HEK293T (cell line): ENCODE measurements around the gene SLC7A10.
A peak's percentile ranks its signal among the peaks of the same experiment; 100 is the strongest.

ENCODE experiments used
- CTCF ChIA-PET: fragments of 350-600 bp; formaldehyde crosslinking; extraction: SDS; loops from one replicate; lab custom pipeline; 2021; ENCODE audit warnings: antibody characterized with exemption, inconsistent platforms; lab: Yijun Ruan, JAX
- POLR2A ChIA-PET: fragments of 350-600 bp; formaldehyde crosslinking; extraction: SDS; loops from one replicate; lab custom pipeline; 2020; ENCODE audit warnings: antibody characterized with exemption, inconsistent platforms; lab: Yijun Ruan, JAX
- DNase-seq: peaks from one replicate; pipeline ENCODE4 v3.0.0; 2012; ENCODE audit warnings: mixed read lengths; ENCODE audit errors: extremely low spot score
- ARNT ChIP-seq: fragments of 450-650 bp; IDR thresholded peaks from 2 replicates; pipeline ENCODE4 v1.6.1; 2017; ENCODE audit warnings: mild to moderate bottlenecking
- BHLHE40 ChIP-seq: fragments of 450-650 bp; IDR thresholded peaks from 2 replicates; pipeline ENCODE4 v1.6.1; 2016; ENCODE audit warnings: mild to moderate bottlenecking, moderate library complexity, borderline replicate concordance
- CTBP1 ChIP-seq: fragments of 450-650 bp; IDR thresholded peaks from 2 replicates; pipeline ENCODE4 v1.6.1; 2016; ENCODE audit warnings: borderline replicate concordance
- ELF4 ChIP-seq: fragments of 450-650 bp; IDR thresholded peaks from 2 replicates; pipeline ENCODE4 v1.6.1; 2017; ENCODE audit warnings: antibody characterized with exemption
- FOXA1 ChIP-seq: fragments of 450-650 bp; IDR thresholded peaks from 2 replicates; pipeline ENCODE4 v1.6.1; 2016; ENCODE audit warnings: mild to moderate bottlenecking
- FOXK2 ChIP-seq: fragments of 450-650 bp; IDR thresholded peaks from 2 replicates; pipeline ENCODE4 v1.6.1; 2016; ENCODE audit warnings: mild to moderate bottlenecking
- FOXM1 ChIP-seq: fragments of 450-650 bp; IDR thresholded peaks from 2 replicates; pipeline ENCODE4 v1.6.1; 2017; ENCODE audit warnings: mild to moderate bottlenecking, borderline replicate concordance
- HDGF ChIP-seq: fragments of 450-650 bp; IDR thresholded peaks from 2 replicates; pipeline ENCODE4 v1.6.1; 2017; ENCODE audit warnings: antibody characterized with exemption, borderline replicate concordance
- L3MBTL2 ChIP-seq: fragments of 450-650 bp; conservative IDR thresholded peaks from 2 replicates; pipeline ENCODE4 v1.6.1; 2016; ENCODE audit warnings: mild to moderate bottlenecking
- LEF1 ChIP-seq: fragments of 450-650 bp; IDR thresholded peaks from 2 replicates; pipeline ENCODE4 v1.6.1; 2017; ENCODE audit warnings: mild to moderate bottlenecking, borderline replicate concordance
- NFRKB ChIP-seq: fragments of 450-650 bp; IDR thresholded peaks from 2 replicates; pipeline ENCODE4 v1.6.1; 2016; ENCODE audit warnings: mild to moderate bottlenecking, moderate library complexity
- PKNOX1 ChIP-seq: fragments of 450-650 bp; IDR thresholded peaks from 2 replicates; pipeline ENCODE4 v1.6.1; 2016
- SP1 ChIP-seq: fragments of 450-650 bp; IDR thresholded peaks from 2 replicates; pipeline ENCODE4 v1.6.1; 2017
- SUZ12 ChIP-seq: fragments of 450-650 bp; IDR thresholded peaks from 2 replicates; pipeline ENCODE4 v1.6.1; 2016; ENCODE audit warnings: mild to moderate bottlenecking
- TARDBP ChIP-seq: fragments of 450-650 bp; IDR thresholded peaks from 2 replicates; pipeline ENCODE4 v1.6.1; 2016
- ZNF384 ChIP-seq: fragments of 450-650 bp; IDR thresholded peaks from 2 replicates; pipeline ENCODE4 v1.6.1; 2016

SLC7A10 gene

GRCh38 chr19:33187183-33187540 is 38.5 kb downstream of the SLC7A10 start:
- POLR2A ChIA-PET = interaction anchor here (1.1 kb wide), 1 partner anchor 63 kb away, joined by 3 read pairs; no protein-coding TSS in a partner anchor
- TF ChIP-seq ELF4 = no peak
- no peak for TF ChIP-seq L3MBTL2
- CTCF ChIA-PET = no interaction called here
- DNase-seq = no peak

DNA sequence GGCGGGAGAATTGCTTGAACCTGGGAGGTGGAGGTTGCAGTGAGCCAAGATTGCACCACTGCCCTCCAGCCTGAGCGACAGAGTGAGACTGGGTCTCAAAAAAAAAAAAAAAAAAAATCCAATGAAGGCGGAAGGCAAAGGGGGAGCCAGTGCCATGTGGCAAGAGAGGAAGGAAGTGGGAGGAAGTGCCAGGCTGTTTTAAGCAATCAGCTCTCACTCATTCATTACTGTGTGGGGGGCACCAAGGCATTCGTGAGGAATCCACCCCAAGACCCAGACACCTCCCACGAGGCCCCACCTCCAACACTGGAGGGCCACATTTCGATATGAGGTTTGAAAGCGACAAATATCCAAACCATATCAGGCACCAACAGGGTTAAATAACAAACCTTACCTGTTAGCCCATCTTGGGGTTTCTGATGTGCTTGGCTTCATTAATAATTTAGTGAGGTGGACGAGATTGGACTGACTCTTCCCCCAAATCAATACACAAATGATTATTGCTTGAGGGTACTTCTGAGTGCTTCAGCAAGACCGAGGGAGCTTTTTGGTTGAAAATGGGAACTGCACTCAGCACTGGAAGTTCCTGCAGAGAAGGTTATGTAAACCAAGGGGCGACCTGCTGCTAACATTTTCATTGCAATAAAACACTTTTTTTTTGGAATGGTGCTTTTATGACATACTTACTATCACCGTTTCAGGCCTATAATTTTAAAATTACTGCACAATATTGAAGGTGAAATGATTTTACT is 39.0 kb downstream of the SLC7A10 start:
- DNase-seq = no peak
- TF ChIP-seq PKNOX1 (no peak), TARDBP (no peak), ARNT (no peak), SP1 (no peak), FOXM1 (no peak), HDGF (no peak), BHLHE40 (no peak), FOXA1 (no peak), CTBP1 (no peak), L3MBTL2 (no peak), ELF4 (no peak), LEF1 (no peak), SUZ12 (no peak), FOXK2 (no peak), NFRKB (no peak), ZNF384 (no peak)
- POLR2A ChIA-PET = interaction anchor here (1.1 kb wide), 1 partner anchor 62 kb away, joined by 3 read pairs; no protein-coding TSS in a partner anchor
- CTCF ChIA-PET = no interaction called here

GRCh38 chr19:33177417-33177979 is 48.2 kb downstream of the SLC7A10 start:
- TF ChIP-seq BHLHE40 = no peak
- TF ChIP-seq L3MBTL2 = peak; percentile 68
- peak; percentile 84 for TF ChIP-seq TARDBP
- CTCF ChIA-PET = interaction anchor here (0.8 kb wide), 1 partner anchor 33 kb away, joined by 3 read pairs; no protein-coding TSS in a partner anchor
- DNase-seq = peak; percentile 46
- POLR2A ChIA-PET = interaction anchor here (0.8 to 2.6 kb wide), 12 partner anchors 17 to 205 kb away, joined by 3 to 23 read pairs (median 3); partner anchors contain the start of genes CEBPG, CEP89 and FAAP24

- peak; percentile 70; the same call in 1 of the 2 replicates for TF ChIP-seq FOXK2
- TF ChIP-seq L3MBTL2 = 0 out of 2 replicates have a peak, but pooled peaks have one; percentile 21
- TF ChIP-seq ELF4 = peak; percentile 83
- no peak for TF ChIP-seq HDGF
- no peak for TF ChIP-seq FOXA1
- TF ChIP-seq SUZ12 = no peak
- ChIA-PET POLR2A (interaction anchor here (0.6 to 2.6 kb wide), 20 partner anchors 8 to 215 kb away, joined by 3 to 23 read pairs (median 3); partner anchors contain the start of genes CEBPA, CEBPG, CEP89 and FAAP24), CTCF (interaction anchor here (0.8 to 1.4 kb wide), 3 partner anchors 7 to 33 kb away, joined by 3 to 6 read pairs (median 3); no protein-coding TSS in a partner anchor)
- DNase-seq = peak; percentile 96
Observed at GRCh38 chr19:33176670-33177416, 48.8 kb downstream of the SLC7A10 start.

DNA sequence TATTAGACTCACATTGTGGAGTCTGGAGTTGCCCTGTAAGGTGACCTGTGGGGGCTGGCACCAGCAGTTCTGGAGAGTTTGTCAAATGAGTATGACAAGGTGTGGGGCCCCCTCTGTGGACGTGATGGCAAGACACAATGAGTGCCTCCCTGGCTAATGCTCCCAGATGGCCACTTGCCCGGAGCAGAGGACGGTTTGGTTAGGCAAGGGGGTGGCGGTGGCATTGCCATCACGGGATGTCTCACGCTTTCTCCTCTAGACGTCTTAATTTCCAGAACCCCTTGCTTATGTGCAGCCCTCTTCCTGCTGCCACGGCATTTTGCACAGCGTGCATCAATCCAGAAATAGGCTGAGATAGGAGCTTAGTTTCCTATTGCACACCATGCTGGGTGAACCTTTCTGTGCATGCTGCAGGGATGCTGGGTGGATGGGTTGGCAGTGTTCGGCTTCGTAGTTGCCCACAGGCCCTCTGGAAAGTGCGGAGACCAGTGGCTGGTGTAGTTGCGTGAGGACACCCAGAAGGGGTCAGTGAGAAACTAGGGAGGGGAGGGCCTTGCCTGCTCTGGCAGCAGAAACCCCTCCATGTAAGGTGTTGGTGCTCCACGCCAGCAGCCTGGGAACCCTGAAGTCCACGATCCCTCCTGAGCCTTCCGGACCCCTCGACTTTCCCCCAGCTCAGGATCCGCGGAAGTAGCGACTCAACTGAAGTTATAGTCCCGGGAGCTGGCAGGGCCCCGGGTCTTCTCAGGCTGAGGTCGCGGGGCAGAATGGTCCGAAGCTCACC is 49.6 kb downstream of the SLC7A10 start:
- POLR2A ChIA-PET = interaction anchor here (0.6 to 2.6 kb wide), 19 partner anchors 8 to 204 kb away, joined by 3 to 23 read pairs (median 3); partner anchors contain the start of genes CEBPA, CEBPG, CEP89 and FAAP24
- DNase-seq = no peak
- TF ChIP-seq LEF1 (no peak), ZNF384 (no peak), ARNT (no peak), FOXA1 (no peak)
- CTCF ChIA-PET = interaction anchor here (0.5 to 1.4 kb wide), 4 partner anchors 8 to 135 kb away, joined by 3 to 6 read pairs (median 3); no protein-coding TSS in a partner anchor

DNA sequence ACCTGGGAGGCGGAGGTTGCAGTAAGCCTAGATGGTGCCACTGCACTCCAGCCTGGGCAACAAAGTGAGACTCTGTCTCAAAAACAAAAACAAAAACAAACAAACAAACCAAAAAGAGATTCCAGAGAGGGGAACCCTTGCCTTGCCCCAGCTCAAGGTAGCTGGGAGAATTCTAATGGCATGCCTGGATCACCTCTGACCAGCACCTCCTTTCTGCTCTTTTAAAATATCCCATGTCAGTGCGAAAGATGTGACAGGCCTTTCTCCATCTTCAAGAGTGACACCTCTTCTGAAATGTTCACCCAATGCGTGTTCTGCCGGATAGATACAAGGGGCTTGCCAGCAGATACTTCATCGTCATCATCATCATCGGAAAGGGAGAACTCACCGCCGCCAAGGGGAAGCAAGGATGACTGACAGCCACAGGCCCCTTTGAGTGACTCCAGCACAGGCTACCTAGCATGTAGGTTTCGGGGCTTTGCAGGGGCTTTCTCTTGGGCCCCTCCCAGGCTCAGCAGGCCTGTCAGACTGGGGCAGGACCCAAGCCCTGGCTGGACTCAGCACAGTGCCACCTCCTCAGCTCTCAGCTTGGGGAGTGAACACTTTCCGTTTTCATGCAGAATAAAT is 50.4 kb downstream of the SLC7A10 start:
- ChIA-PET POLR2A (interaction anchor here (1.0 to 2.6 kb wide), 4 partner anchors 15 to 98 kb away, joined by 3 to 23 read pairs (median 8); no protein-coding TSS in a partner anchor), CTCF (interaction anchor here (0.5 to 1.4 kb wide), 4 partner anchors 9 to 134 kb away, joined by 3 to 6 read pairs (median 3); no protein-coding TSS in a partner anchor)
- no peak for DNase-seq
- TF ChIP-seq SP1 (no peak), PKNOX1 (peak; percentile 44; the same call in 1 of the 2 replicates)
